Measurements from ENCODE around the gene LRG1. TPM values are rescaled to one million over a fixed set of nuclear protein-coding genes. Genes with fewer than 3 reads are reported as not detected.

Gene LRG1
- total and polyA plus RNA-seq, 2 of the 13 experiments (the other 11 are each of a cell fraction or from before 2014, with no cell fraction given): 12.0 to 39.3 TPM

DNA sequence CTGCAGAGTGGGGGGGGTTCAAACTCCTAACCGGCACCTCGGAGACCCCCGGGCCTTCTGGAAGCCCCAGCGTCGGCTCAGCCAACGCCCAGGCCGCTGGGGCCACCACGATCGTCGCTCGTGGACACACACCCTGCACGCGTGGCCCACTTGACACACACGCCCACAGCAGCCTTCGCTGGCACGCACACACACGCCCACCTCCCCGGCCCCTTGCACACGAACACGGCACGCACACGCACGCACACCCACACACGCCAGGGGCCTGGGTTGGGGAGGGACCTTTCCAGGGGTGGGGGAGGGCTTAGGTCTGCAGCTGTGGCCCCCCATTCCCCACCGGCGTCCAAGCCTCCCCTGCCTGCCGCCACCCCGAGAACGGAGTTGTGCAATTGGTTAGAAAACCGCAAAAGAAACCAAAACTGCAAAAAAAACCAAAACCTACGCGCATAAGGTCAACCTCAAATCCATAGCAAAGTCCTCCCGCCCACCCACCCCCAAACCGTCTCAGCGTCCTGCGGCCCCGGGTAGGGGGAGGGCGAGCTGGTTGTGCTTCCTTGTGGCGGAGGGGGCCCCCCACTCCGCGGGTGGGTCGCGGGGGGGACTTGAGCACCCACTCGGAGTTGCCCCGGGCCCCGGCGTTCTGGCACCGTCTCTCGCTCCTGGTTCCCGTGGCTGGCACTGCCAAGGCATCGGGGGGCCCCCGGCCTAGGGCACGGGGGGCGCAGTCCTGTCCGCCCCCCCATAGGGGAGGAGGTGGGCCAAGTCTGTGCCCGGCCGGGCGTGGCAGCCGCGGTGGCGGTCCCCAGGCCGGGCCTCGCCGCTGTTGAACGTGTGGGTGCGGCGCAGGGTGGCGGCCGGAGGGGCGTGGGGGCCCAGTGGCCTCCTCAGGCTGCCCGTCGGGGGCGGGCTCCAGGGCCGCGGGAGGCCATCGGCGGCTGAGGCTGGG, 3.3 kb upstream of the LRG1 start:
- Histone ChIP-seq H3K4me1 (ENCODE audit: insufficient read depth, low read length) (peaks cover 42% of the 10 kb centered on the region), H3K9ac (ENCODE audit: insufficient read depth, low read depth, low read length) (no peak overlapping the region), H2AFZ (ENCODE audit: low read length) (no peak overlapping the region), H3K4me3 (replicated peaks in 1 of 3; ENCODE audit: insufficient read depth in 1 of 3, low read depth in 2 of 3, low read length in 3 of 3) (no peak overlapping the region), H3K79me2 (ENCODE audit: insufficient read depth, low read length) (peaks cover 5% of the 10 kb centered on the region), H3K27me3 (ENCODE audit: control insufficient read depth in 1 of 2, insufficient read depth in 2 of 2, low read length in 2 of 2) (no peaks in the 10 kb centered on the region), H3K4me2 (ENCODE audit: low read depth, low read length) (no peak overlapping the region), H4K20me1 (ENCODE audit: insufficient read depth, low read length) (no peaks in the 10 kb centered on the region), H3K27ac (ENCODE audit: extremely low read length, insufficient read depth, low read length) (peak overlapping the region; percentile 38), H3K9me3 (ENCODE audit: low read length) (no peaks in the 10 kb centered on the region), H3K36me3 (replicated peaks in 1 of 2; ENCODE audit: control insufficient read depth in 1 of 2, insufficient read depth in 2 of 2, low read length in 2 of 2) (peaks cover 6 to 9% of the 10 kb centered on the region in 2 experiments; a peak in 4 of 5 replicates)
- no peak for FAIRE-seq
- 97% methylated on average over 63 of the region's 77 CpGs for WGBS (ENCODE audit: low lambda C conversion rate)
- in situ Hi-C loops (cut with HindIII; ENCODE audit: extremely low pct_ligation_motif_present, low pct_unique_long_range_greater_than_20kb) (no loop called here), intact Hi-C loops (cut with micrococcal nuclease; ENCODE audit: unreplicated experiment) (no loop called here)
- TF ChIP-seq ARNT2 (CRISPR knock-in tag; IDR thresholded peaks at IDR 0.05; ENCODE audit: low read depth) (no peak), HNRNPL (IDR thresholded peaks at IDR 0.05; ENCODE audit: low read depth, low read length) (peak; percentile 73; the same call in 1 of the 2 replicates), ZBTB33 (CRISPR knock-in tag; IDR thresholded peaks at IDR 0.05) (peak; percentile 77), MAX (IDR thresholded peaks at IDR 0.05) (no peak), KLF16 (CRISPR knock-in tag; IDR thresholded peaks at IDR 0.05) (no peak), ZNF687 (CRISPR knock-in tag; IDR thresholded peaks at IDR 0.05) (peak; percentile 1; the same call in 1 of the 2 replicates), AGO2 (optimal IDR thresholded peaks at IDR 0.05; ENCODE audit: low read depth, low read length) (peak; percentile 52)
- TF ChIP-seq, protein P1, sequence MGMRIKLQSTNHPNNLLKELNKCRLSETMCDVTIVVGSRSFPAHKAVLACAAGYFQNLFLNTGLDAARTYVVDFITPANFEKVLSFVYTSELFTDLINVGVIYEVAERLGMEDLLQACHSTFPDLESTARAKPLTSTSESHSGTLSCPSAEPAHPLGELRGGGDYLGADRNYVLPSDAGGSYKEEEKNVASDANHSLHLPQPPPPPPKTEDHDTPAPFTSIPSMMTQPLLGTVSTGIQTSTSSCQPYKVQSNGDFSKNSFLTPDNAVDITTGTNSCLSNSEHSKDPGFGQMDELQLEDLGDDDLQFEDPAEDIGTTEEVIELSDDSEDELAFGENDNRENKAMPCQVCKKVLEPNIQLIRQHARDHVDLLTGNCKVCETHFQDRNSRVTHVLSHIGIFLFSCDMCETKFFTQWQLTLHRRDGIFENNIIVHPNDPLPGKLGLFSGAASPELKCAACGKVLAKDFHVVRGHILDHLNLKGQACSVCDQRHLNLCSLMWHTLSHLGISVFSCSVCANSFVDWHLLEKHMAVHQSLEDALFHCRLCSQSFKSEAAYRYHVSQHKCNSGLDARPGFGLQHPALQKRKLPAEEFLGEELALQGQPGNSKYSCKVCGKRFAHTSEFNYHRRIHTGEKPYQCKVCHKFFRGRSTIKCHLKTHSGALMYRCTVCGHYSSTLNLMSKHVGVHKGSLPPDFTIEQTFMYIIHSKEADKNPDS (CRISPR knock-in tag; IDR thresholded peaks at IDR 0.05): no peak
- ChIA-PET POLR2A (no interaction called here), CTCF (ENCODE audit: low intra/inter-chr PET ratio, low total read pairs) (no interaction called here)
- TSS peak; percentile 41 for BruUV-seq (replicated peaks)
- DNase-seq (ENCODE audit: low spot score): no peak
- no peak for ATAC-seq
